ENCODE measurements around the gene CGNL1.
A peak's percentile ranks its signal among the peaks of the same experiment; 100 is the strongest.

The CGNL1 gene

GRCh38 chr15:57583282-57583681 lies 207.0 kb downstream of the CGNL1 start:
- no peak for DNase-seq

GRCh38 chr15:57583720-57584119 lies 207.4 kb downstream of the CGNL1 start:
- DNase-seq: no peak

GRCh38 chr15:57586661-57587424 lies 210.5 kb downstream of the CGNL1 start:
- DNase-seq: no peak

- DNase-seq: peak; percentile 30
Observed at GRCh38 chr15:57589281-57589680, 213.0 kb downstream of the CGNL1 start.

- no peak for DNase-seq
Observed at GRCh38 chr15:57589754-57590153, 213.4 kb downstream of the CGNL1 start.

GRCh38 chr15:57591237-57591821 lies 215.0 kb downstream of the CGNL1 start:
- DNase-seq: no peak

GRCh38 chr15:57591822-57592367 lies 215.6 kb downstream of the CGNL1 start, which contains the start of gene MYZAP:
MYZAP (plus strand) TSS chr15:57591904; CDS start chr15:57592035, 131 bp downstream.
- DNase-seq: peak; percentile 31

GRCh38 chr15:57592426-57592825 lies 216.1 kb downstream of the CGNL1 start:
- no peak for DNase-seq

GRCh38 chr15:57592836-57593420 lies 216.6 kb downstream of the CGNL1 start:
- DNase-seq: no peak

- DNase-seq: no peak
Observed at GRCh38 chr15:57594479-57594878, 218.2 kb downstream of the CGNL1 start.

- DNase-seq: no peak
Observed at GRCh38 chr15:57595011-57595866, 218.9 kb downstream of the CGNL1 start.

GRCh38 chr15:57596301-57596855 lies 220.1 kb downstream of the CGNL1 start:
- no peak for DNase-seq

- DNase-seq: no peak
Observed at GRCh38 chr15:57596978-57597377, 220.7 kb downstream of the CGNL1 start.

GRCh38 chr15:57597431-57597830 lies 221.1 kb downstream of the CGNL1 start:
- no peak for DNase-seq

GRCh38 chr15:57598346-57598745 lies 222.0 kb downstream of the CGNL1 start:
- DNase-seq: no peak

- no peak for DNase-seq
Observed at GRCh38 chr15:57599296-57599810, 223.0 kb downstream of the CGNL1 start.

GRCh38 chr15:57600197-57600596 lies 223.9 kb downstream of the CGNL1 start:
- DNase-seq: no peak
